AG09319 (cell line): ENCODE data around the gene TMEM129.

Experiments
- DNase-seq: peaks from one replicate; pipeline ENCODE4 v3.0.0-alpha.2; 2010; ENCODE audit warnings: low read depth; ENCODE audit errors: extremely low read depth
- CTCF ChIP-seq: IDR thresholded peaks from 2 replicates; pipeline ENCODE4 v1.5.1; 2011; ENCODE audit warnings: low read depth, mild to moderate bottlenecking, inconsistent platforms, low read length, moderate library complexity

TMEM129 gene

DNA sequence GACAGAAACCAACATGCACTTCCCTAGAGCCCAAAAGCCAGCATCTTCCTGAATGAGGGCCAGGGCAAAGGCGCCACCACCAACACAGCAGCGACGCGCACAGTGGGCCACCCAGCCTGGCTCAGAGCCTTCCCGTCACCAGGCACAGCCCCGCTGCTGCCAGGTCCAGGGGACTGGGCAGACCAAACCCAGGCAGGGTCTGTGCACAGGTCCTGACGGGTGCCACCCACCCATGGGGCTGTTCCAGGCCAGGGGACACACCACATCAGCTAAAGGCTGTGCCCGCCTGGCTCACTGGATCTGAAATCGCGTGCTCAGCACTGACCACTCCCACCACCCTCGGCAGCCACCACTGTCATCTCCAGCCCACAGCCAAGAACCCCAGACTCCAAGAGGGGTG lies 50.8 kb downstream of the TMEM129 start:
- no peak for TF ChIP-seq CTCF
- DNase-seq, result no peak

- DNase-seq, result no peak
- no peak for TF ChIP-seq CTCF
Observed at GRCh38 chr4:1669850-1670249, 51.3 kb downstream of the TMEM129 start.

DNA sequence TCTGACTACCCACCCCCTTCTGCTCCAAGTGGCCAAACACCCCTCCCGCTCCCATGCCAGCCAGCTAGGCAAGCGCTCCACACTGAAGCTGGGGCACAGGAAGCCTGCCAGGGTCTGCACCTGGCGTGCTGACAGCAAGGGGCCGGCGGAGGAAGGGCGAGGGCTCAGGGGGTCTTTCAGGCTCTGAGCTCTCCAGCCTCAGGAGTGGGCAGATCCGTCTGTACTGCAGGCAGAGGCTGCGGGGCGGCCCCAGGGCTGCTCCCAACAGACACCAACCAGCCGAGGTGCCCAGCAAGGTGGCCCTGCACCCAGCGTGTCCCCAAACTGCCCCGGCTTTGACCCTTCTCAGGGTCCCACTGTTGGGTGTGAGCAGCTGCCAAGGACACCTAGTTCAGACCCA lies 51.9 kb downstream of the TMEM129 start:
- DNase-seq, result no peak
- TF ChIP-seq CTCF, result no peak

GRCh38 chr4:1668488-1668840 lies 52.7 kb downstream of the TMEM129 start:
- no peak for DNase-seq
- TF ChIP-seq CTCF, result no peak

DNA sequence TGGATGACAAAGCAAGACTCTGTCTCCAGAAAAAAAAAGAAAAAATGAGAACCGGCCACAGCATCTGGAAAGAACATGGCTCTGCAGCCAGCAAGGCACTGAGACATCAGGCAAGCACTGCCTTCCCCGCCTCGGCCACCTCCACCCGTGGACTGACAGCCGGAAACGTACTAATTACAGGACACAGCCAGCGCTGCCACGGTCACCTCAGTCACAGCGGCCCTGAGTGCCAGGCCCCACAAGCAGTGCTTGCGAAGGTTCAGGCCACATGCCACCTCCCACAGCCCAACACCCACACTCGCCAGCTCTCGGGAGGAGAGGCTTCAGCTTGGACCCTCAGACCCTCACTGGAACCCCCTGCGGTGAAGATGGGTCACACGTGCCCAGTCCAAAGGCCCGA lies 53.9 kb downstream of the TMEM129 start:
- TF ChIP-seq CTCF, result no peak
- no peak for DNase-seq

DNA sequence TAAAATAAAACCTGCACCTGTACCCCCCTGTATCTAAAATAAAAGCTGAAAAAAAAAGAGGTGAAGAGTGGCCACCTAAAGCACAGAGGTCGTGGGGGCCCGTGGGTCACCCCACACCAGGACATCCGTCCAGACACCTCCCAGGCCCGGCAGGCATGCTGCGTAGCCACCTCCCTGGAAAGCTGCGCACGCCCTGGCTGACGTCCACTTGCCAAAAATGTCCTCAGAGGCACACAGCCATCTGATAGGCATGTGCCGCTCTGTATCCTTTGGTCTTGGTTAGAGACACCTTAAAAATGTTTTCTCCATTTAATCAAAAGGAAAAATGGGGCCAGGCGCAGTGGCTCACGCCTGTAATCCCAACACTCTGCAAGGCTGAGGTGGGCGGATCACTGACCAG lies 54.7 kb downstream of the TMEM129 start:
- no peak for DNase-seq
- no peak for TF ChIP-seq CTCF
